ENCODE results near the gene RTN1. TPM values are rescaled to one million over a fixed set of nuclear protein-coding genes. Genes with fewer than 3 reads are reported as not detected.

RTN1 gene
- polyA plus RNA-seq, 1 donor from 2014 or later: 1,138 TPM

DNA sequence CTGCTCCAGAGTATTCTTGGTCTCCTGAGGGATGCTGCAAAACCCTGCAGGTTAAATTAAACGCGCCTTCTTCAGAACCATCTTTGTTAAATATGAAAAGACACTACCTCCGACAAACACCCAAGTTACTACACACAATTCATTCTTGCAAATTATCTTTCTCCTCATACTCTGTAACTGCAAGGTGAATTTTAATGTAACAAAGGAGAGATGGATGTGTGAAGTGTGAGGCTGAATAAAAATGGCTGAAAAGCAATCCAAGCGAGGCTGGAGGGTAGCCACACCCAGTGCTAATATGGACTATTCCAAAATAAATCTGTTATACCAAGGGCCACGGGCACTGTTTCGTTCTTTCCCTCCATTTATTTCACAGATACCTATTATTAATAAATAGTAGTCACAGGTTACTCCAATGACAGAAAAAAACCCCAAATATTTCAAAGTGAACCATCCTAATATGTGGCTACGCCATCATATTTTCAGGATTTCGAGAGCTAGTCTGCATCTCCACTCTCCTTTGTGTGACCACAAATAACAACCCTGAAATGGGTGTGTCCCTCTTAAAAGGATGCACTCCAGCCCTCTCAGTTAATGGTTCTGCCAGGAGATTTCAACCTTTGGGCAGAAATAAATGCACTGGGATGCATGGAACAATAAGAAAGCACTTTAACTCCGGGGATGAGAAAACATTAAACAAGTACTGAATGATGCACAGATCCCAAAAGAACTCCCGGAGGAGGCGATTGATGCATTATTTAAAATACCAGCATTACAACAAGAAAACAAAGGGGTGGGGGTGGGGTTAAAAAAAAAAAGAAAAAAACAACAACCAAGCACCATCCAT lies 240.9 kb downstream of the RTN1 start:
- H4K20me1 ChIP-seq (ENCODE audit: insufficient read depth): peaks cover 3% of the 10 kb centered on the region
- no peaks in the 10 kb centered on the region for H3K27me3 ChIP-seq (ENCODE audit: insufficient read depth, low read depth, low read length)
- H3K9me3 ChIP-seq (ENCODE audit: low read length): no peaks in the 10 kb centered on the region
- peaks cover 3% of the 10 kb centered on the region for H3F3A ChIP-seq (ENCODE audit: insufficient read depth, low read length, poor library complexity, severe bottlenecking)
- H3K4me2 ChIP-seq (ENCODE audit: low read length): peak overlapping the region; percentile 74
- peak overlapping the region; percentile 86 for H2AFZ ChIP-seq (ENCODE audit: low read depth, low read length)
- H3K27ac ChIP-seq (ENCODE audit: low read length): peak overlapping the region; percentile 91
- peak overlapping the region; percentile 85 for H3K4me3 ChIP-seq (ENCODE audit: low read length)
- TF ChIP-seq, protein P1, sequence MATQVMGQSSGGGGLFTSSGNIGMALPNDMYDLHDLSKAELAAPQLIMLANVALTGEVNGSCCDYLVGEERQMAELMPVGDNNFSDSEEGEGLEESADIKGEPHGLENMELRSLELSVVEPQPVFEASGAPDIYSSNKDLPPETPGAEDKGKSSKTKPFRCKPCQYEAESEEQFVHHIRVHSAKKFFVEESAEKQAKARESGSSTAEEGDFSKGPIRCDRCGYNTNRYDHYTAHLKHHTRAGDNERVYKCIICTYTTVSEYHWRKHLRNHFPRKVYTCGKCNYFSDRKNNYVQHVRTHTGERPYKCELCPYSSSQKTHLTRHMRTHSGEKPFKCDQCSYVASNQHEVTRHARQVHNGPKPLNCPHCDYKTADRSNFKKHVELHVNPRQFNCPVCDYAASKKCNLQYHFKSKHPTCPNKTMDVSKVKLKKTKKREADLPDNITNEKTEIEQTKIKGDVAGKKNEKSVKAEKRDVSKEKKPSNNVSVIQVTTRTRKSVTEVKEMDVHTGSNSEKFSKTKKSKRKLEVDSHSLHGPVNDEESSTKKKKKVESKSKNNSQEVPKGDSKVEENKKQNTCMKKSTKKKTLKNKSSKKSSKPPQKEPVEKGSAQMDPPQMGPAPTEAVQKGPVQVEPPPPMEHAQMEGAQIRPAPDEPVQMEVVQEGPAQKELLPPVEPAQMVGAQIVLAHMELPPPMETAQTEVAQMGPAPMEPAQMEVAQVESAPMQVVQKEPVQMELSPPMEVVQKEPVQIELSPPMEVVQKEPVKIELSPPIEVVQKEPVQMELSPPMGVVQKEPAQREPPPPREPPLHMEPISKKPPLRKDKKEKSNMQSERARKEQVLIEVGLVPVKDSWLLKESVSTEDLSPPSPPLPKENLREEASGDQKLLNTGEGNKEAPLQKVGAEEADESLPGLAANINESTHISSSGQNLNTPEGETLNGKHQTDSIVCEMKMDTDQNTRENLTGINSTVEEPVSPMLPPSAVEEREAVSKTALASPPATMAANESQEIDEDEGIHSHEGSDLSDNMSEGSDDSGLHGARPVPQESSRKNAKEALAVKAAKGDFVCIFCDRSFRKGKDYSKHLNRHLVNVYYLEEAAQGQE (IDR thresholded peaks at IDR 0.05; ENCODE audit: borderline replicate concordance): peak; percentile 10
- TF ChIP-seq EZH2 (IDR thresholded peaks at IDR 0.05; ENCODE audit: borderline replicate concordance, insufficient read depth, low read length, poor library complexity, severe bottlenecking): no peak
- no peaks in the 10 kb centered on the region for H3K36me3 ChIP-seq (ENCODE audit: insufficient read depth, low read length)
- no peaks in the 10 kb centered on the region for H3K9me2 ChIP-seq (ENCODE audit: insufficient read depth, low read length)
- H3K9ac ChIP-seq (ENCODE audit: low read length): peak overlapping the region; percentile 91
- peaks cover 66% of the 10 kb centered on the region for H3K79me2 ChIP-seq (replicated peaks; ENCODE audit: insufficient read depth, low read length)

DNA sequence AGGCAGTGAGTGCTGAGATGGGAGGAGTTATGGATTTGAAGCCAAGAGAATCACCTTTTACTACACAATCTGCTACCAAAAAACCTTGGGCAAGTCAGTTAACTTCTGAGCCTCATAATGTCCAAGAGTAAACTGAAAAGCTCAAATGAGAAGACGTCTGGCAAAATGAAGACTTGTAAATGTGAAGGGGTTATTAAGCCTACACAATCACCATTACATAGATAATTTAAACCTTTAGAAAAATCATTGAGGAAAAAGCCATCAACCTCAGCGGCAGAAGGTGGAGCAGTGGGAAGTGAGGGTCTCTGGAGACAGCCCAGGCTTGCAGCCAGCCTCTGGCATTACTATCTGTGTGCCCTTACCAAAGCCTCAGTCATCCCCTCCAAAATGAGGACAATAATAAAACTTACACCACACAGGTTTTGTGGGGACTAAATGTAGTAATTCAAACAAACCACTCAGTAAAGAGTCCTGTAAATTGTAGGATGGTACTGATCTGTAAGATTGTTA lies 243.5 kb downstream of the RTN1 start:
- H3K4me3 ChIP-seq (ENCODE audit: low read length): peak overlapping the region; percentile 85
- no peak for TF ChIP-seq SMC3 (conservative IDR thresholded peaks at IDR 0.05; ENCODE audit: poor library complexity)
- TF ChIP-seq, protein P2, sequence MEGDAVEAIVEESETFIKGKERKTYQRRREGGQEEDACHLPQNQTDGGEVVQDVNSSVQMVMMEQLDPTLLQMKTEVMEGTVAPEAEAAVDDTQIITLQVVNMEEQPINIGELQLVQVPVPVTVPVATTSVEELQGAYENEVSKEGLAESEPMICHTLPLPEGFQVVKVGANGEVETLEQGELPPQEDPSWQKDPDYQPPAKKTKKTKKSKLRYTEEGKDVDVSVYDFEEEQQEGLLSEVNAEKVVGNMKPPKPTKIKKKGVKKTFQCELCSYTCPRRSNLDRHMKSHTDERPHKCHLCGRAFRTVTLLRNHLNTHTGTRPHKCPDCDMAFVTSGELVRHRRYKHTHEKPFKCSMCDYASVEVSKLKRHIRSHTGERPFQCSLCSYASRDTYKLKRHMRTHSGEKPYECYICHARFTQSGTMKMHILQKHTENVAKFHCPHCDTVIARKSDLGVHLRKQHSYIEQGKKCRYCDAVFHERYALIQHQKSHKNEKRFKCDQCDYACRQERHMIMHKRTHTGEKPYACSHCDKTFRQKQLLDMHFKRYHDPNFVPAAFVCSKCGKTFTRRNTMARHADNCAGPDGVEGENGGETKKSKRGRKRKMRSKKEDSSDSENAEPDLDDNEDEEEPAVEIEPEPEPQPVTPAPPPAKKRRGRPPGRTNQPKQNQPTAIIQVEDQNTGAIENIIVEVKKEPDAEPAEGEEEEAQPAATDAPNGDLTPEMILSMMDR (IDR thresholded peaks at IDR 0.05; ENCODE audit: poor library complexity, severe bottlenecking): no peak
- TF ChIP-seq EP300 (conservative IDR thresholded peaks at IDR 0.05; ENCODE audit: poor library complexity, severe bottlenecking): no peak
- no peak for TF ChIP-seq TAF1 (IDR thresholded peaks at IDR 0.05; ENCODE audit: low read depth)
- no peak for TF ChIP-seq EZH2 (IDR thresholded peaks at IDR 0.05; ENCODE audit: borderline replicate concordance, insufficient read depth, low read length, poor library complexity, severe bottlenecking)
- TF ChIP-seq, protein P1 (IDR thresholded peaks at IDR 0.05; ENCODE audit: borderline replicate concordance): no peak
- no peak for TF ChIP-seq MXI1 (conservative IDR thresholded peaks at IDR 0.05; ENCODE audit: poor library complexity, severe bottlenecking)
- TF ChIP-seq POLR2AphosphoS5 (IDR thresholded peaks at IDR 0.05): no peak
- no peak for TF ChIP-seq RAD21 (conservative IDR thresholded peaks at IDR 0.05)
- H3K9me3 ChIP-seq (ENCODE audit: low read length): no peaks in the 10 kb centered on the region

More for the DNA sequence above, 243.5 kb downstream of the RTN1 start:
- H3K79me2 ChIP-seq (replicated peaks; ENCODE audit: insufficient read depth, low read length): peaks cover 90% of the 10 kb centered on the region
- H3K9me2 ChIP-seq (ENCODE audit: insufficient read depth, low read length): no peaks in the 10 kb centered on the region
- H3K27ac ChIP-seq (ENCODE audit: low read length): no peak overlapping the region
- no peaks in the 10 kb centered on the region for H3K36me3 ChIP-seq (ENCODE audit: insufficient read depth, low read length)
- H4K20me1 ChIP-seq (ENCODE audit: insufficient read depth): peaks cover 6% of the 10 kb centered on the region
- H2AFZ ChIP-seq (ENCODE audit: low read depth, low read length): no peak overlapping the region
- H3K9ac ChIP-seq (ENCODE audit: low read length): no peak overlapping the region
- no peaks in the 10 kb centered on the region for H3K27me3 ChIP-seq (ENCODE audit: insufficient read depth, low read depth, low read length)
- peaks cover 3% of the 10 kb centered on the region for H3F3A ChIP-seq (ENCODE audit: insufficient read depth, low read length, poor library complexity, severe bottlenecking)
- H3K4me2 ChIP-seq (ENCODE audit: low read length): peak overlapping the region; percentile 74

All from neural cell (in vitro differentiated cells).